ENCODE data around the gene TLE3. TPM values are rescaled to one million over a fixed set of nuclear protein-coding genes. Genes with fewer than 3 reads are reported as not detected.

The TLE3 gene
- total RNA-seq, 1 experiment from 2014 or later: 98.2 TPM

DNA sequence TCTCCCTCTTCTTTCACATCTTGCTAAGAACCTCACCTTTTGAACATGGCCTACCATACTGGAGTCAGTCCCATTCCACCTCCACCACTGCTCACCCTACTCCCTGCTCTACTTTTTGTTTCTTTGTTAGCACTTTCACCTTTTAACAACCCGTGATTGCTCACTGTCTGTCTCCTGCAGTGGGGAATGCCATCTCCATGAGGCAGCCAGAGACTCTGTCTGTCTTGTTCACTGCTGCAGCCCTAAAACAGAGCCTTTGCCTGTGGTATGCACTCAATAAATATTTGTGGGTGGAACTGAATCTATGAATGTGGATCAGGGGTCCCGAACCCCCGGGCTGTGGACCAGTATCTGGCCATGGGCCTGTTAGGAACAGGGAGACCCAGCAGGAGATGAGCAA is 16.5 kb upstream of the TLE3 start:
- no peak overlapping the region for H2BK12ac ChIP-seq (ENCODE audit: insufficient read length, low read depth, low read length)
- H3K27ac ChIP-seq (ENCODE audit: insufficient read length, low read depth, low read length): no peak overlapping the region
- H2BK120ac ChIP-seq (ENCODE audit: low read depth, low read length, poor library complexity, severe bottlenecking): no peak overlapping the region
- H3K4me3 Mint-ChIP-seq: no peak overlapping the region
- H2AK5ac ChIP-seq (ENCODE audit: insufficient read length, low read length): no peak overlapping the region
- no peak overlapping the region for H3K23ac ChIP-seq (ENCODE audit: insufficient read length, low read depth, low read length)
- H3K23me2 ChIP-seq (ENCODE audit: insufficient read length, low read depth, low read length, poor library complexity, severe bottlenecking): no peaks in the 10 kb centered on the region
- no peak overlapping the region for H2BK5ac ChIP-seq (ENCODE audit: insufficient read length, low read length)
- H3K4me1 Mint-ChIP-seq: peaks cover 23 to 29% of the 10 kb centered on the region in 2 experiments
- peaks cover 39% of the 10 kb centered on the region for H3K27me3 Mint-ChIP-seq (ENCODE audit: low read depth)
- no peak overlapping the region for H3K14ac ChIP-seq (ENCODE audit: insufficient read depth, low read length)
- H3K9ac ChIP-seq (ENCODE audit: extremely low read depth, insufficient read length, low read length): no peak overlapping the region
- H3K79me2 ChIP-seq (ENCODE audit: insufficient read depth, low read length): no peaks in the 10 kb centered on the region
- TF ChIP-seq, protein P1, sequence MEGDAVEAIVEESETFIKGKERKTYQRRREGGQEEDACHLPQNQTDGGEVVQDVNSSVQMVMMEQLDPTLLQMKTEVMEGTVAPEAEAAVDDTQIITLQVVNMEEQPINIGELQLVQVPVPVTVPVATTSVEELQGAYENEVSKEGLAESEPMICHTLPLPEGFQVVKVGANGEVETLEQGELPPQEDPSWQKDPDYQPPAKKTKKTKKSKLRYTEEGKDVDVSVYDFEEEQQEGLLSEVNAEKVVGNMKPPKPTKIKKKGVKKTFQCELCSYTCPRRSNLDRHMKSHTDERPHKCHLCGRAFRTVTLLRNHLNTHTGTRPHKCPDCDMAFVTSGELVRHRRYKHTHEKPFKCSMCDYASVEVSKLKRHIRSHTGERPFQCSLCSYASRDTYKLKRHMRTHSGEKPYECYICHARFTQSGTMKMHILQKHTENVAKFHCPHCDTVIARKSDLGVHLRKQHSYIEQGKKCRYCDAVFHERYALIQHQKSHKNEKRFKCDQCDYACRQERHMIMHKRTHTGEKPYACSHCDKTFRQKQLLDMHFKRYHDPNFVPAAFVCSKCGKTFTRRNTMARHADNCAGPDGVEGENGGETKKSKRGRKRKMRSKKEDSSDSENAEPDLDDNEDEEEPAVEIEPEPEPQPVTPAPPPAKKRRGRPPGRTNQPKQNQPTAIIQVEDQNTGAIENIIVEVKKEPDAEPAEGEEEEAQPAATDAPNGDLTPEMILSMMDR (conservative IDR thresholded peaks at IDR 0.05): no peak
- no peak for DNase-seq
- no peak overlapping the region for H4K5ac ChIP-seq (ENCODE audit: insufficient read length, low read depth, low read length)
- H3K9me3 ChIP-seq (ENCODE audit: control insufficient read depth, low read depth, low read length): no peaks in the 10 kb centered on the region
- no peak overlapping the region for H4K91ac ChIP-seq (ENCODE audit: insufficient read length, low read depth, low read length)
- H3K79me1 ChIP-seq (ENCODE audit: insufficient read depth, low read depth, low read length, poor library complexity, severe bottlenecking): no peaks in the 10 kb centered on the region
- no peak overlapping the region for H3K4me2 ChIP-seq (ENCODE audit: insufficient read depth, insufficient read length, low read length)
- no peaks in the 10 kb centered on the region; the same call in 1 of the 2 replicates for H3K4me1 ChIP-seq (ENCODE audit: insufficient read depth, low read length)
- H2BK20ac ChIP-seq (ENCODE audit: low read depth, low read length, poor library complexity, severe bottlenecking): no peak overlapping the region
- H3K36me3 Mint-ChIP-seq (ENCODE audit: insufficient read depth in 1 of 3, low read depth in 3 of 3): no peaks in the 10 kb centered on the region
- H3K27me3 ChIP-seq (ENCODE audit: insufficient read depth, low read length): no peaks in the 10 kb centered on the region
- no peaks in the 10 kb centered on the region for H4K20me1 ChIP-seq (ENCODE audit: control insufficient read depth, insufficient read depth, insufficient read length)
- no peak overlapping the region for H3K18ac ChIP-seq (ENCODE audit: insufficient read length, low read depth, low read length)
- no peaks in the 10 kb centered on the region; a peak in 1 of 5 replicates for H3K9me3 Mint-ChIP-seq
- no peak overlapping the region for H2AFZ ChIP-seq (ENCODE audit: low read length)
- no CpG with 5 or more reads among the region's 3 CpGs for WGBS (ENCODE audit: extremely low coverage, insufficient read length, low lambda C conversion rate)
- no peak overlapping the region for H4K8ac ChIP-seq (replicated peaks; ENCODE audit: insufficient read length, low read depth, low read length)
- H3K27ac Mint-ChIP-seq: no peak overlapping the region
- H2BK15ac ChIP-seq (ENCODE audit: low read depth, low read length): no peak overlapping the region
- no peak overlapping the region for H3K56ac ChIP-seq (ENCODE audit: insufficient read length, low read depth, low read length)
- H3T11ph ChIP-seq (ENCODE audit: low read length): no peak overlapping the region
- H3K4ac ChIP-seq (ENCODE audit: low read depth, low read length): no peak overlapping the region

Data from H9 (cell line).